ENCODE results near the gene PEX5L.

The PEX5L gene

DNA sequence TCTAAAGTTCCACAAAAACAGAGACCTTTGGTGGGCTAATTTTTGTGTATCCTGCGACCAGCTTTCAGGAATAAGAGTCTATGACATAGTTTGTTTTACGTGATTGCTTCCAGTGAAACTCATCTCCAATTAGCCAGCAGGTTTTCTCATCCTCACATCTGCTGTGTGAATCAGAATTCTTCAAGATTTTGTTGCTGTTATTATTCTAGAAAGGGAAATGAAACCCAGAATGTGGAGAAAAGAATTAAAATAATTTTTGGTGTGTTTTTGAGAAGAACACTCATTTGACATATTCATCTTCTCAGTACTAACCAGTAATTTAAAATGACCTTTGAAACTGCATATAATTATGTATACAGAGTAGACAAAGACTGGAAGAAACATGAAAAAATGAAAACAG is 208.0 kb downstream of the PEX5L start:
- Histone ChIP-seq H3K18ac (ENCODE audit: low read length) (no peak overlapping the region), H2BK12ac (ENCODE audit: low read length) (no peak overlapping the region), H4K8ac (ENCODE audit: low read depth, low read length) (no peak overlapping the region), H2AFZ (ENCODE audit: insufficient read depth, low read length, poor library complexity) (no peak overlapping the region), H3K4me2 (ENCODE audit: low read length) (no peak overlapping the region), H2BK5ac (ENCODE audit: low read depth, low read length, poor library complexity) (no peak overlapping the region), H3K4me3 (ENCODE audit: low read depth, low read length) (no peak overlapping the region), H3K79me2 (ENCODE audit: control insufficient read depth, insufficient read depth, low read length, poor library complexity) (no peaks in the 10 kb centered on the region), H3K9ac (ENCODE audit: low read length) (no peak overlapping the region), H2AK5ac (ENCODE audit: low read length) (no peak overlapping the region), H3K9me3 (ENCODE audit: insufficient read depth, low read depth, low read length) (no peaks in the 10 kb centered on the region), H3K4me1 (ENCODE audit: control insufficient read depth in 1 of 2, insufficient read depth in 2 of 2, low read length in 2 of 2) (no peaks in the 10 kb centered on the region), H3K27me3 (ENCODE audit: insufficient read depth, low read length) (no peaks in the 10 kb centered on the region), H2BK120ac (ENCODE audit: insufficient read depth, low read length, poor library complexity) (no peak overlapping the region), H3K4ac (ENCODE audit: low read depth, low read length) (no peak overlapping the region), H3K36me3 (ENCODE audit: control insufficient read depth in 1 of 2, insufficient read depth in 2 of 2, low read length in 2 of 2) (no peaks in the 10 kb centered on the region), H4K91ac (ENCODE audit: low read depth, low read length) (no peak overlapping the region), H3K14ac (ENCODE audit: low read length) (no peak overlapping the region), H4K12ac (ENCODE audit: low read depth, low read length) (no peak overlapping the region), H3K23ac (ENCODE audit: low read length) (no peak overlapping the region), H3K27ac (ENCODE audit: low read depth, low read length) (no peak overlapping the region), H3K79me1 (ENCODE audit: low read length) (no peaks in the 10 kb centered on the region)
- DNase-seq = no peak
- no CpG with 5 or more reads among the region's 2 CpGs for WGBS (ENCODE audit: extremely low coverage, insufficient coverage, insufficient read length)

DNA sequence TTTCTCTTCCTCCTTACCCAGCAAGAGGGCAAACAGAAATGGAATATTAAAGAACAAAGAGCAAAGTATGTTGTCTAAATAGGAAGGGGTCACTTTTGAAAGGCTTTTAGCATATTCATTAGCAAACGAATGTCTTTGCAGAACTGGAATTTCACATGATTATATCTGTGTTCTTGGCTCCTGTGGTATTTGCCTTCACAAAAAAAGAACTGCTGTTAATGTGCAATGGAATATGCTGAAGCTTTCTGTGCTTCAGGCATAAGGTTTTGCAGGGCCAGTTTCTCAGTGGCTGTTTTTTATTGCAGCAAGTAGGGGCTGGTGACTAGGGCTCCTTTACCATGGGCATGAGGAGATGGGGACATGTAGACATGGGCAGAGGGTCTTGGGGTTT is 210.5 kb downstream of the PEX5L start:
- Histone ChIP-seq H3K36me3 (ENCODE audit: control insufficient read depth in 1 of 2, insufficient read depth in 2 of 2, low read length in 2 of 2) (no peaks in the 10 kb centered on the region), H3K18ac (ENCODE audit: low read length) (no peak overlapping the region), H2BK5ac (ENCODE audit: low read depth, low read length, poor library complexity) (no peak overlapping the region), H2BK12ac (ENCODE audit: low read length) (no peak overlapping the region), H3K23ac (ENCODE audit: low read length) (no peak overlapping the region), H3K9me3 (ENCODE audit: insufficient read depth, low read depth, low read length) (no peaks in the 10 kb centered on the region), H3K4ac (ENCODE audit: low read depth, low read length) (no peak overlapping the region), H3K4me3 (ENCODE audit: low read depth, low read length) (no peak overlapping the region), H3K27me3 (ENCODE audit: insufficient read depth, low read length) (no peaks in the 10 kb centered on the region), H4K8ac (ENCODE audit: low read depth, low read length) (no peak overlapping the region), H2AK5ac (ENCODE audit: low read length) (no peak overlapping the region), H3K9ac (ENCODE audit: low read length) (no peak overlapping the region), H3K79me1 (ENCODE audit: low read length) (no peaks in the 10 kb centered on the region), H2AFZ (ENCODE audit: insufficient read depth, low read length, poor library complexity) (no peak overlapping the region), H2BK120ac (ENCODE audit: insufficient read depth, low read length, poor library complexity) (no peak overlapping the region), H3K4me2 (ENCODE audit: low read length) (no peak overlapping the region), H3K4me1 (ENCODE audit: control insufficient read depth in 1 of 2, insufficient read depth in 2 of 2, low read length in 2 of 2) (no peaks in the 10 kb centered on the region), H4K12ac (ENCODE audit: low read depth, low read length) (no peak overlapping the region), H3K14ac (ENCODE audit: low read length) (no peak overlapping the region), H4K91ac (ENCODE audit: low read depth, low read length) (no peak overlapping the region), H3K27ac (ENCODE audit: low read depth, low read length) (no peak overlapping the region), H3K79me2 (ENCODE audit: control insufficient read depth, insufficient read depth, low read length, poor library complexity) (no peaks in the 10 kb centered on the region)
- peak; percentile 4 to 58 for DNase-seq
- no CpG with 5 or more reads among the region's 1 CpG for WGBS (ENCODE audit: extremely low coverage, insufficient coverage, insufficient read length)

GRCh38 chr3:179825527-179826246 is 211.1 kb downstream of the PEX5L start:
- no CpG with 5 or more reads among the region's 6 CpGs for WGBS (ENCODE audit: extremely low coverage, insufficient coverage, insufficient read length)

GRCh38 chr3:179822296-179822695 is 214.4 kb downstream of the PEX5L start:
- Histone ChIP-seq H2BK12ac (ENCODE audit: low read length) (no peak overlapping the region), H2AFZ (ENCODE audit: insufficient read depth, low read length, poor library complexity) (no peak overlapping the region), H2BK120ac (ENCODE audit: insufficient read depth, low read length, poor library complexity) (no peak overlapping the region), H3K4me1 (ENCODE audit: control insufficient read depth in 1 of 2, insufficient read depth in 2 of 2, low read length in 2 of 2) (no peaks in the 10 kb centered on the region), H3K36me3 (ENCODE audit: control insufficient read depth in 1 of 2, insufficient read depth in 2 of 2, low read length in 2 of 2) (no peaks in the 10 kb centered on the region), H3K79me1 (ENCODE audit: low read length) (no peaks in the 10 kb centered on the region), H4K12ac (ENCODE audit: low read depth, low read length) (no peak overlapping the region), H2BK5ac (ENCODE audit: low read depth, low read length, poor library complexity) (no peak overlapping the region), H3K27ac (ENCODE audit: low read depth, low read length) (no peak overlapping the region), H3K4me2 (ENCODE audit: low read length) (no peak overlapping the region), H2AK5ac (ENCODE audit: low read length) (no peak overlapping the region), H3K79me2 (ENCODE audit: control insufficient read depth, insufficient read depth, low read length, poor library complexity) (no peaks in the 10 kb centered on the region), H3K23ac (ENCODE audit: low read length) (no peak overlapping the region), H3K14ac (ENCODE audit: low read length) (no peak overlapping the region), H3K9ac (ENCODE audit: low read length) (no peak overlapping the region), H3K4me3 (ENCODE audit: low read depth, low read length) (no peak overlapping the region), H3K4ac (ENCODE audit: low read depth, low read length) (no peak overlapping the region), H3K27me3 (ENCODE audit: insufficient read depth, low read length) (no peaks in the 10 kb centered on the region), H3K18ac (ENCODE audit: low read length) (no peak overlapping the region), H3K9me3 (ENCODE audit: insufficient read depth, low read depth, low read length) (no peaks in the 10 kb centered on the region), H4K91ac (ENCODE audit: low read depth, low read length) (no peak overlapping the region), H4K8ac (ENCODE audit: low read depth, low read length) (no peak overlapping the region)
- WGBS (ENCODE audit: extremely low coverage, insufficient coverage, insufficient read length) = no CpG with 5 or more reads among the region's 3 CpGs
- DNase-seq = no peak

More at GRCh38 chr3:179825527-179826246, 211.1 kb downstream of the PEX5L start:
- Histone ChIP-seq H4K91ac (ENCODE audit: low read depth, low read length) (no peak overlapping the region), H3K79me2 (ENCODE audit: control insufficient read depth, insufficient read depth, low read length, poor library complexity) (no peaks in the 10 kb centered on the region), H3K9ac (ENCODE audit: low read length) (no peak overlapping the region), H3K4me2 (ENCODE audit: low read length) (no peak overlapping the region), H2BK12ac (ENCODE audit: low read length) (no peak overlapping the region), H3K4ac (ENCODE audit: low read depth, low read length) (no peak overlapping the region), H3K14ac (ENCODE audit: low read length) (no peak overlapping the region), H3K18ac (ENCODE audit: low read length) (no peak overlapping the region), H3K9me3 (ENCODE audit: insufficient read depth, low read depth, low read length) (no peaks in the 10 kb centered on the region), H3K27me3 (ENCODE audit: insufficient read depth, low read length) (no peaks in the 10 kb centered on the region), H3K23ac (ENCODE audit: low read length) (no peak overlapping the region), H3K4me1 (ENCODE audit: control insufficient read depth in 1 of 2, insufficient read depth in 2 of 2, low read length in 2 of 2) (no peaks in the 10 kb centered on the region), H3K4me3 (ENCODE audit: low read depth, low read length) (no peak overlapping the region), H2AFZ (ENCODE audit: insufficient read depth, low read length, poor library complexity) (no peak overlapping the region), H4K8ac (ENCODE audit: low read depth, low read length) (no peak overlapping the region), H3K79me1 (ENCODE audit: low read length) (no peaks in the 10 kb centered on the region), H2BK5ac (ENCODE audit: low read depth, low read length, poor library complexity) (no peak overlapping the region), H2AK5ac (ENCODE audit: low read length) (no peak overlapping the region), H3K27ac (ENCODE audit: low read depth, low read length) (no peak overlapping the region), H2BK120ac (ENCODE audit: insufficient read depth, low read length, poor library complexity) (no peak overlapping the region), H4K12ac (ENCODE audit: low read depth, low read length) (no peak overlapping the region), H3K36me3 (ENCODE audit: control insufficient read depth in 1 of 2, insufficient read depth in 2 of 2, low read length in 2 of 2) (no peaks in the 10 kb centered on the region)
- peak; percentile 71 to 80 for DNase-seq

All from trophoblast cell (in vitro differentiated cells and primary cell).